ENCODE results near the gene XPOT. TPM values are rescaled to one million over a fixed set of nuclear protein-coding genes. Genes with fewer than 3 reads are reported as not detected.

Gene XPOT
- total RNA-seq, 1 experiment from 2014 or later = 65.9 TPM

DNA sequence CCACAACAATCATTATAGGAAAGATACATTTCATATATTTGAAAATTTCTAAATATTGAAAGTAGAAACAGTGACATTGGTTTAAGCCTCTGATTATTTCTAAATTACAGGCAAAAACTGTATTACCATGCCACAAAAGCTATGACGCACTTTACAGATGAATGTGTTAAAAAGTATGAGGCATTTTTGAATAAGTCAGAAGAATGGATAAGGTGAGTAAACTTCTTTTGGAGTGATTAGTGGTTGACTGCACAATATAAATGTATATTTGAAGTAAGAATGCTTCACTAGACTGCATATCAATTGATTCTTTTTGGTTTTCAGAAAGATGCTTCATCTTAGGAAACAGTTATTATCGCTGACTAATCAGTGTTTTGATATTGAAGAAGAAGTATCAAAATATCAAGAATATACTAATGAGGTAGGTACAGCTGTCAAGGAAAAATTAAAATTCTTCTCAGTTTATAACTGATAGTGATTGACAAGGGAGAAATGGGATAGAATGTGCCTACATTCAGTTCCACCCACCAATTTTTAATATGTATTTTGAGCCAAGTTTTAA lies 92.7 kb downstream of the XPOT start:
- peaks cover 83% of the 10 kb centered on the region for H3K36me3 ChIP-seq
- no peaks in the 10 kb centered on the region for H3K9me3 ChIP-seq (replicated peaks)
- H3K4me1 ChIP-seq (replicated peaks) = no peaks in the 10 kb centered on the region
- no peak overlapping the region for H3K27ac ChIP-seq
- no peak overlapping the region for H3K4me3 ChIP-seq
- DNase-seq (ENCODE audit: low read depth in 1 of 2, low spot score in 2 of 2) = no peak
- no peaks in the 10 kb centered on the region for H3K27me3 ChIP-seq (replicated peaks)

DNA sequence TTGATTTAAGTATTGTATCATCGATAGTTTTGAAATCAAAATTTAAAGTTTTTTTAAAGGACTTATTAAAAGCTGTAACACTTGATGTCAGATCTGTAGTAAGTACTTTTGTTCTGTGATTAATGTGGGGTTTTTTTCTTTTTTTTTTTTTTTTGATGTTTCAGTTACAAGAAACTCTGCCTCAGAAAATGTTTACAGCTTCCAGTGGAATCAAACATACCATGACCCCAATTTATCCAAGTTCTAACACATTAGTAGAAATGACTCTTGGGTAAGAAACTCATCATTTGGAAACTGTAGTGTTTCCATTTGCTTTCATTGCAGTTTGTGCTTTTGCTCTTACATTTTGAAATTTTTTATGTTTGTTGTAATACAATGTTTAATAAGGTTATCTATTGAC lies 93.3 kb downstream of the XPOT start:
- Histone ChIP-seq H3K4me1 (replicated peaks) (no peaks in the 10 kb centered on the region), H3K9me3 (replicated peaks) (no peaks in the 10 kb centered on the region), H3K4me3 (no peak overlapping the region), H3K36me3 (peaks cover 78% of the 10 kb centered on the region), H3K27me3 (replicated peaks) (no peaks in the 10 kb centered on the region), H3K27ac (no peak overlapping the region)
- no peak for DNase-seq (ENCODE audit: low read depth in 1 of 2, low spot score in 2 of 2)

DNA sequence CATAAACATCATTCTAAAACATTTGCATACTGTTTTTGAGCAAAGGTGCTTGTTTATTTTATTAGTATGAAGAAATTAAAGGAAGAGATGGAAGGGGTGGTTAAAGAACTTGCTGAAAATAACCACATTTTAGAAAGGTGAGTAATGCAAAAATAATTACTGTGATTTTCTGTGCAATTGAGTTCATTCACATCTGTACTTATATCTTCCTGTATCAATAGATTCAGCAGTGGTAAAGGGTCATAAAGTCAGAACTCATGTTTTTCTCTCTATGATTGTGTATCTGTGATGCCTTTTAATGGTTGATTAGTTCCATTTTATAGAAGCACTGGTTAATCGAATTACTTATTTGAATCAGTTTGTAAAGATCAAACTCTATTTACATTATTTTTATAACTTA lies 93.7 kb downstream of the XPOT start:
- H3K4me3 ChIP-seq = no peak overlapping the region
- no peaks in the 10 kb centered on the region for H3K9me3 ChIP-seq (replicated peaks)
- H3K27ac ChIP-seq = no peak overlapping the region
- no peaks in the 10 kb centered on the region for H3K27me3 ChIP-seq (replicated peaks)
- no peaks in the 10 kb centered on the region for H3K4me1 ChIP-seq (replicated peaks)
- H3K36me3 ChIP-seq = peaks cover 76% of the 10 kb centered on the region
- DNase-seq (ENCODE audit: low read depth in 1 of 2, low spot score in 2 of 2) = no peak

DNA sequence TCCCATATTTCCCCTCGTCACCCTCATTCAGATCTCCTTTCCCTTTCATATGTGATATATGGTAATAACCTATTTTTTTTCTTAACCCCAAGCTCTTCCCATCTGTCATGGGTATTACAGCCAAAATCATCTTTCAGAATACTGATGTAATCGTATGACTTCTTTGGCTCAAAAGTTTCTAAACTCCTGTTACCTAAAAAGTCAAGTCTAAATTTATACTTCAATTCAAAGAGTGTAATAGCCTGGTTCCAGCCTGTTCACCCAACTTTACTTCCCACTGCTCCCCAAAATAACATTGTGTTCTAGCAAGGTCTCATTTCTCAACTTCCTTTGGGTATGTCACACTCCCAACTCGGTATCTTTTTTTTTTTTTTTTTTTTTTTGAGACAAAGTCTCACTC lies 96.2 kb downstream of the XPOT start:
- no peaks in the 10 kb centered on the region for H3K4me1 ChIP-seq (replicated peaks)
- no peak overlapping the region for H3K4me3 ChIP-seq
- H3K9me3 ChIP-seq (replicated peaks) = no peaks in the 10 kb centered on the region
- peaks cover 53% of the 10 kb centered on the region for H3K36me3 ChIP-seq
- H3K27me3 ChIP-seq (replicated peaks) = no peaks in the 10 kb centered on the region
- H3K27ac ChIP-seq = no peak overlapping the region
- DNase-seq (ENCODE audit: low read depth in 1 of 2, low spot score in 2 of 2) = no peak

Other genes starting within 250 kb of the XPOT start
- 1.8 and 2.8 TPM in 2 replicates for gene KICS2, start 182.1 kb upstream of the XPOT start, total RNA-seq (2014; rRNA removed; shearing (Covaris generic))
- not detected in 2 replicates for gene C12orf56, start 13.6 kb upstream of the XPOT start, total RNA-seq (2014; rRNA removed; shearing (Covaris generic))
- 31.4 and 35.4 TPM in 2 replicates for gene TBK1, start 47.7 kb downstream of the XPOT start, total RNA-seq (2014; rRNA removed; shearing (Covaris generic))
- gene RASSF3, start 206.1 kb downstream of the XPOT start, total RNA-seq (2014; rRNA removed; shearing (Covaris generic)) = 10.7 and 13.7 TPM in 2 replicates